HEK293 (cell line): ENCODE measurements around the gene CDK14.
"Not testable (repeated sequence)": the region's sequence is repeated elsewhere in the genome, so short reads cannot be mapped to it uniquely, and the experiment has no call there.

ENCODE experiments used
- CTCF ChIA-PET: fragments of 350-600 bp; formaldehyde crosslinking; extraction: SDS; loops from one replicate; lab custom pipeline; 2021; ENCODE audit warnings: antibody characterized with exemption; lab: Yijun Ruan, JAX
- POLR2A ChIA-PET: fragments of 300-600 bp; formaldehyde crosslinking; extraction: SDS; loops from one replicate; lab custom pipeline; 2020; ENCODE audit warnings: antibody characterized with exemption, inconsistent platforms; lab: Yijun Ruan, JAX
- H3K27ac ChIP-seq: fragments of 200-500 bp; sonication (Bioruptor generic); 2 replicates; pipeline ENCODE4 v1.5.1; 2014; ENCODE audit warnings: low read depth, low read length, control low read depth, inconsistent platforms; ENCODE audit errors: extremely low read depth
- H3K36me3 ChIP-seq, 2 experiments: fragments of 200-500 bp in 1 of 2; sonication (Bioruptor generic) in 1 of 2; 1 replicate in 1 of 2; 2 replicates in 1 of 2; pipeline ENCODE4 v1.5.1; 2014 to 2017; ENCODE audit warnings: inconsistent platforms in 2 of 2, low read length in 2 of 2; ENCODE audit not compliant: control insufficient read depth in 2 of 2, insufficient read depth in 1 of 2
- H3K4me1 ChIP-seq: fragments of 200-500 bp; sonication (Bioruptor generic); 2 replicates; pipeline ENCODE4 v1.5.1; 2014; ENCODE audit warnings: mild to moderate bottlenecking, low read length, inconsistent platforms; ENCODE audit not compliant: control insufficient read depth, insufficient read depth
- H3K4me3 ChIP-seq: 2 replicates; pipeline ENCODE4 v1.5.1; 2011; ENCODE audit warnings: low read depth, mild to moderate bottlenecking, control low read depth, low read length, moderate library complexity
- H3K9me3 ChIP-seq: fragments of 200-500 bp; sonication (Bioruptor generic); 2 replicates; pipeline ENCODE4 v1.5.1; 2014; ENCODE audit warnings: low read depth, low read length, inconsistent platforms; ENCODE audit not compliant: control insufficient read depth, insufficient read depth
- BCL11A ChIP-seq: fragments of 450-650 bp; formaldehyde crosslinking; IDR thresholded peaks from 2 replicates; pipeline ENCODE4 v1.5.1; 2016; ENCODE audit warnings: low read depth, missing biosample characterization, missing genetic modification characterization
- KLF1 ChIP-seq: fragments of 450-650 bp; formaldehyde crosslinking; IDR thresholded peaks from 2 replicates; pipeline ENCODE4 v1.5.1; 2016; ENCODE audit warnings: missing biosample characterization, missing genetic modification characterization
- PRDM10 ChIP-seq: fragments of 450-650 bp; formaldehyde crosslinking; IDR thresholded peaks from 2 replicates; pipeline ENCODE4 v1.5.1; 2016; ENCODE audit warnings: missing biosample characterization, missing genetic modification characterization
- SCRT2 ChIP-seq: fragments of 450-650 bp; formaldehyde crosslinking; IDR thresholded peaks from 2 replicates; pipeline ENCODE4 v1.5.1; 2016; ENCODE audit warnings: missing biosample characterization, missing genetic modification characterization
- TCF7L2 ChIP-seq: IDR thresholded peaks from 2 replicates; pipeline ENCODE4 v1.6.1; 2011; ENCODE audit warnings: low read depth, mild to moderate bottlenecking, inconsistent platforms, low read length, moderate library complexity, borderline replicate concordance
- YY1 ChIP-seq: fragments of 450-650 bp; formaldehyde crosslinking; IDR thresholded peaks from 2 replicates; pipeline ENCODE4 v1.5.1; 2018; ENCODE audit warnings: missing biosample characterization, missing genetic modification characterization
- ZBTB21 ChIP-seq: fragments of 450-650 bp; formaldehyde crosslinking; IDR thresholded peaks from 2 replicates; pipeline ENCODE4 v1.5.1; 2017; ENCODE audit warnings: missing biosample characterization, missing genetic modification characterization
- ZNF121 ChIP-seq: fragments of 450-650 bp; formaldehyde crosslinking; IDR thresholded peaks from 2 replicates; pipeline ENCODE4 v1.5.1; 2016; ENCODE audit warnings: missing biosample characterization, missing genetic modification characterization
- ZNF202 ChIP-seq: fragments of 450-650 bp; formaldehyde crosslinking; IDR thresholded peaks from 2 replicates; pipeline ENCODE4 v1.5.1; 2016; ENCODE audit warnings: missing biosample characterization, missing genetic modification characterization, borderline replicate concordance
- ZNF239 ChIP-seq: fragments of 450-650 bp; formaldehyde crosslinking; IDR thresholded peaks from 2 replicates; pipeline ENCODE4 v1.5.1; 2016; ENCODE audit warnings: missing biosample characterization, missing genetic modification characterization
- ZNF24 ChIP-seq: fragments of 450-650 bp; formaldehyde crosslinking; IDR thresholded peaks from 2 replicates; pipeline ENCODE4 v1.5.1; 2016; ENCODE audit warnings: missing biosample characterization, missing genetic modification characterization
- ZNF302 ChIP-seq: fragments of 450-650 bp; formaldehyde crosslinking; IDR thresholded peaks from 2 replicates; pipeline ENCODE4 v1.5.1; 2016; ENCODE audit warnings: missing biosample characterization, missing genetic modification characterization, low read depth
- ZNF366 ChIP-seq: fragments of 450-650 bp; formaldehyde crosslinking; conservative IDR thresholded peaks from 2 replicates; pipeline ENCODE4 v1.5.1; 2016; ENCODE audit warnings: missing biosample characterization, missing genetic modification characterization
- ZNF558 ChIP-seq: fragments of 450-650 bp; formaldehyde crosslinking; IDR thresholded peaks from 2 replicates; pipeline ENCODE4 v1.5.1; 2016; ENCODE audit warnings: missing biosample characterization, missing genetic modification characterization
- ZNF610 ChIP-seq: fragments of 450-650 bp; formaldehyde crosslinking; IDR thresholded peaks from 2 replicates; pipeline ENCODE4 v1.5.1; 2016; ENCODE audit warnings: missing biosample characterization, missing genetic modification characterization, borderline replicate concordance
- ZNF76 ChIP-seq: fragments of 450-650 bp; formaldehyde crosslinking; IDR thresholded peaks from 2 replicates; pipeline ENCODE4; 2016; ENCODE audit warnings: low read depth, missing biosample characterization, missing genetic modification characterization, borderline replicate concordance
- ZNF830 ChIP-seq: fragments of 450-650 bp; IDR thresholded peaks from 2 replicates; pipeline ENCODE4 v1.5.0; 2018; ENCODE audit warnings: missing biosample characterization, missing genetic modification characterization, low read depth, mild to moderate bottlenecking, moderate library complexity
- ZNF843 ChIP-seq: fragments of 450-650 bp; formaldehyde crosslinking; IDR thresholded peaks from 2 replicates; pipeline ENCODE4 v1.5.1; 2016; ENCODE audit warnings: missing biosample characterization, missing genetic modification characterization
- ZSCAN16 ChIP-seq: fragments of 450-650 bp; formaldehyde crosslinking; IDR thresholded peaks from 2 replicates; pipeline ENCODE4 v1.5.1; 2016; ENCODE audit warnings: missing biosample characterization, missing genetic modification characterization
- ZSCAN5A ChIP-seq: fragments of 450-650 bp; formaldehyde crosslinking; IDR thresholded peaks from 2 replicates; pipeline ENCODE4 v1.5.1; 2016; ENCODE audit warnings: missing biosample characterization, missing genetic modification characterization
- TF ChIP-seq, protein P1 (sequence below): fragments of 450-650 bp; formaldehyde crosslinking; IDR thresholded peaks from 2 replicates; pipeline ENCODE4 v1.5.1; 2016; ENCODE audit warnings: missing biosample characterization, missing genetic modification characterization

The CDK14 gene

DNA sequence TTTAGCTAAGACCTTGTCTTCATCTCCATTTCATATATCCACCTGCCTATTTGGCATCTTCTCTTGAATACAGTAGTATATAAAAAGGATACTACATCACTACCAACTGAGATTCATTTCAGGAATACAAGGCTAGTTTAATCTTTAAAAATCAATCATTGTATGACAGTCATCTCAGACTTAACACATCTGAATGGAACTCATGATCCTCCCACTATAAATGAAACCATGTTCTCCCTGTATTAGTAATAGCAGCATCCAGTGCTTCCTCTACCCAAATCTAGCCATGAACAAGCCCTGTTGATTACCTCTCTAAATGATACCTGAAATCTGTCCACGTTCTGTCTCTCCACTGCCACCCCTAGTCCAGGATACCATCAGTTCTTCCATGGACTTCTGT lies 196.2 kb downstream of the CDK14 start:
- Histone ChIP-seq H3K4me3 (no peak overlapping the region), H3K9me3 (no peaks in the 10 kb centered on the region), H3K36me3 (no peaks in the 10 kb centered on the region), H3K27ac (no peak overlapping the region), H3K4me1 (no peaks in the 10 kb centered on the region)
- POLR2A ChIA-PET = no interaction called here
- no peak for TF ChIP-seq ZNF121 (tag by site-specific recombination)
- no peak for TF ChIP-seq TCF7L2
- no peak for TF ChIP-seq ZNF24 (tag by site-specific recombination)
- TF ChIP-seq ZNF202 (tag by site-specific recombination) = no peak
- TF ChIP-seq ZNF558 (tag by site-specific recombination) = no peak
- no peak for TF ChIP-seq ZNF830 (tag by site-specific recombination)
- no peak for TF ChIP-seq SCRT2 (tag by site-specific recombination)
- no peak for TF ChIP-seq BCL11A (tag by site-specific recombination)
- no peak for TF ChIP-seq ZNF843
- TF ChIP-seq ZNF239 (tag by site-specific recombination) = no peak
- TF ChIP-seq ZBTB21 = no peak
- TF ChIP-seq ZSCAN16 (tag by site-specific recombination) = no peak
- TF ChIP-seq, protein P1, sequence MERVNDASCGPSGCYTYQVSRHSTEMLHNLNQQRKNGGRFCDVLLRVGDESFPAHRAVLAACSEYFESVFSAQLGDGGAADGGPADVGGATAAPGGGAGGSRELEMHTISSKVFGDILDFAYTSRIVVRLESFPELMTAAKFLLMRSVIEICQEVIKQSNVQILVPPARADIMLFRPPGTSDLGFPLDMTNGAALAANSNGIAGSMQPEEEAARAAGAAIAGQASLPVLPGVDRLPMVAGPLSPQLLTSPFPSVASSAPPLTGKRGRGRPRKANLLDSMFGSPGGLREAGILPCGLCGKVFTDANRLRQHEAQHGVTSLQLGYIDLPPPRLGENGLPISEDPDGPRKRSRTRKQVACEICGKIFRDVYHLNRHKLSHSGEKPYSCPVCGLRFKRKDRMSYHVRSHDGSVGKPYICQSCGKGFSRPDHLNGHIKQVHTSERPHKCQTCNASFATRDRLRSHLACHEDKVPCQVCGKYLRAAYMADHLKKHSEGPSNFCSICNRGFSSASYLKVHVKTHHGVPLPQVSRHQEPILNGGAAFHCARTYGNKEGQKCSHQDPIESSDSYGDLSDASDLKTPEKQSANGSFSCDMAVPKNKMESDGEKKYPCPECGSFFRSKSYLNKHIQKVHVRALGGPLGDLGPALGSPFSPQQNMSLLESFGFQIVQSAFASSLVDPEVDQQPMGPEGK (tag by site-specific recombination) = no peak
- TF ChIP-seq PRDM10 (tag by site-specific recombination) = no peak
- CTCF ChIA-PET = no interaction called here

DNA sequence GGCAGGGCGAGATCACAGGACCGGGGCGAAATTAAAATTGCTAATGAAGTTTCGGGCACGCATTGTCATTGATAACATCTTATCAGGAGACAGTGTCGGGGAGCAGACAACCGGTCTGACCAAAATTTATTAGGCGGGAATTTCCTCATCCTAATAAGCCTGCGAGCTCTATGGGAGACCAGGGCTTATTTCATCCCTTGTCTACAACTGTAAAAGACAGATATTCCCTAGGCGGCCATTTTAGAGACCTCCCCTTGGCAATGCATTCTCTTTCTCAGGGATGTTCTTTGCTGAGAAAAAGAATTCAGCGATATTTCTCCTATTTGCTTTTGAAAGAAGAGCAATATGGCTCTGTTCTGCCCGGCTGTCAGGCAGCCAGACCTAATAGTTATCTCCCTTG lies 198.1 kb downstream of the CDK14 start:
- H3K9me3 ChIP-seq, H3K4me3 ChIP-seq, H3K27ac ChIP-seq, H3K36me3 ChIP-seq, CTCF ChIA-PET, POLR2A ChIA-PET, H3K4me1 ChIP-seq: not testable (repeated sequence)

GRCh38 chr7:90797596-90797995 lies 201.5 kb downstream of the CDK14 start:
- TF ChIP-seq ZNF76 (tag by site-specific recombination) (no peak), ZNF610 (tag by site-specific recombination) (no peak), ZNF366 (tag by site-specific recombination) (no peak), YY1 (tag by site-specific recombination) (no peak), KLF1 (no peak), ZNF302 (tag by site-specific recombination) (no peak), ZSCAN5A (no peak)
- TF ChIP-seq, all 188 proteins: peak for 0
- Histone ChIP-seq H3K4me1 (no peaks in the 10 kb centered on the region), H3K27ac (no peak overlapping the region), H3K36me3 (no peaks in the 10 kb centered on the region), H3K4me3 (no peak overlapping the region), H3K9me3 (no peaks in the 10 kb centered on the region)
- ChIA-PET CTCF (no interaction called here), POLR2A (no interaction called here)
